Neural cell (in vitro differentiated cells): ENCODE results near the gene SH3PXD2B.

Experiments
- CTCF ChIP-seq: fragments of 450-650 bp; IDR thresholded peaks from 2 replicates; pipeline ENCODE4 v1.5.1; 2014; ENCODE audit warnings: antibody characterized with exemption, mild to moderate bottlenecking, moderate library complexity; ENCODE audit not compliant: poor library complexity, severe bottlenecking
- EP300 ChIP-seq: fragments of 450-650 bp; conservative IDR thresholded peaks from 2 replicates; pipeline ENCODE4 v1.6.1; 2014; ENCODE audit warnings: antibody characterized with exemption, mild to moderate bottlenecking, moderate library complexity; ENCODE audit not compliant: poor library complexity, severe bottlenecking
- POLR2AphosphoS5 ChIP-seq: IDR thresholded peaks from 2 replicates; pipeline ENCODE4 v1.6.1; 2012

- TF ChIP-seq POLR2AphosphoS5 (no peak), CTCF (no peak), EP300 (no peak)
Measured at GRCh38 chr5:172311026-172311425, 143.3 kb downstream of the SH3PXD2B start.
